IMR-90 (cell line): ENCODE results near the gene BPNT1. TPM values are rescaled to one million over a fixed set of nuclear protein-coding genes. Genes with fewer than 3 reads are reported as not detected.

Experiments
- ATAC-seq: fragments of 200-7000 bp; cut with Tn5 transposase; 2 replicates; pipeline ENCODE4 v1.9.1; 2020; ENCODE audit warnings: low read depth, mild to moderate bottlenecking, moderate library complexity
- BruUV-seq: library from RNA; stranded (reverse); fragments of 400-500 nt; replicated peaks from 2 replicates; lab custom pipeline; 2021; lab: Mats Ljungman, UMichigan
- CTCF ChIA-PET: fragments of 300-600 bp; formaldehyde crosslinking; extraction: SDS; loops from one replicate; lab custom pipeline; 2021; ENCODE audit warnings: antibody characterized with exemption; lab: Yijun Ruan, JAX
- POLR2A ChIA-PET: fragments of 300-600 bp; sonication (Branson Sonifier 250); formaldehyde crosslinking; loops from one replicate; lab custom pipeline; 2022; ENCODE audit warnings: antibody characterized with exemption; ENCODE audit not compliant: unreplicated experiment; lab: Charles Lee
- DNase-seq: peaks from one replicate; pipeline ENCODE4 v3.0.0; 2013
- H2AFZ ChIP-seq: replicated peaks from 2 replicates; pipeline ENCODE3; 2013; ENCODE audit warnings: low read length, mild to moderate bottlenecking; ENCODE audit not compliant: poor library complexity
- H2AK5ac ChIP-seq: 2 replicates; pipeline ENCODE4 v1.6.1; 2013; ENCODE audit warnings: low read depth, low read length, inconsistent platforms
- H2AK9ac ChIP-seq: replicated peaks from 2 replicates; pipeline ENCODE3; 2013; ENCODE audit warnings: mild to moderate bottlenecking, low read depth, low read length, moderate library complexity; ENCODE audit not compliant: poor library complexity
- H2BK120ac ChIP-seq: 2 replicates; pipeline ENCODE4 v1.6.1; 2013; ENCODE audit warnings: low read depth, low read length, inconsistent platforms
- H2BK15ac ChIP-seq: 3 replicates; pipeline ENCODE4 v1.6.1; 2013; ENCODE audit warnings: low read depth, low read length, inconsistent platforms
- H2BK20ac ChIP-seq: 2 replicates; pipeline ENCODE4 v1.6.1; 2013; ENCODE audit warnings: low read depth, mild to moderate bottlenecking, inconsistent platforms, low read length, moderate library complexity
- H2BK5ac ChIP-seq: 2 replicates; pipeline ENCODE4 v1.6.1; 2013; ENCODE audit warnings: mild to moderate bottlenecking, low read depth, low read length, inconsistent platforms; ENCODE audit not compliant: poor library complexity, severe bottlenecking
- H3K14ac ChIP-seq: replicated peaks from 2 replicates; pipeline ENCODE4 v1.6.1; 2013; ENCODE audit warnings: low read depth, low read length, inconsistent platforms
- H3K18ac ChIP-seq: 2 replicates; pipeline ENCODE4 v1.6.1; 2013; ENCODE audit warnings: low read depth, low read length, control low read depth
- H3K23ac ChIP-seq: 2 replicates; pipeline ENCODE4 v1.6.1; 2013; ENCODE audit warnings: low read depth, low read length, inconsistent platforms
- H3K27ac ChIP-seq: 2 replicates; pipeline ENCODE4 v1.5.1; 2013; ENCODE audit warnings: mild to moderate bottlenecking, control low read depth, low read length; ENCODE audit not compliant: insufficient read depth
- H3K27me3 ChIP-seq: 2 replicates; pipeline ENCODE4 v1.6.1; 2013; ENCODE audit warnings: low read length; ENCODE audit not compliant: control insufficient read depth, insufficient read depth
- H3K36me3 ChIP-seq: 2 replicates; pipeline ENCODE4 v1.6.1; 2013; ENCODE audit warnings: low read length, mixed read lengths; ENCODE audit not compliant: control insufficient read depth, insufficient read depth
- H3K4ac ChIP-seq: 2 replicates; pipeline ENCODE4 v1.6.1; 2013; ENCODE audit warnings: low read depth, low read length, inconsistent platforms
- H3K4me1 ChIP-seq: 2 replicates; pipeline ENCODE4 v1.6.1; 2013; ENCODE audit warnings: low read length, mixed read lengths; ENCODE audit not compliant: control insufficient read depth, insufficient read depth
- H3K4me2 ChIP-seq: 2 replicates; pipeline ENCODE4 v1.6.1; 2013; ENCODE audit warnings: low read depth, mild to moderate bottlenecking, control low read depth, low read length, moderate library complexity
- H3K4me3 ChIP-seq: 2 replicates; pipeline ENCODE4 v1.5.1; 2013; ENCODE audit warnings: low read depth, mild to moderate bottlenecking, control low read depth, low read length, moderate library complexity; ENCODE audit not compliant: insufficient read depth
- H3K56ac ChIP-seq: 2 replicates; pipeline ENCODE4 v1.6.1; 2013; ENCODE audit warnings: low read length, inconsistent platforms; ENCODE audit not compliant: insufficient read depth; ENCODE audit errors: extremely low read depth
- H3K79me1 ChIP-seq, 2 experiments: 2 replicates each; pipeline ENCODE4 v1.6.1; 2013; ENCODE audit warnings: low read length in 2 of 2, inconsistent platforms in 1 of 2, low read depth in 1 of 2
- H3K9ac ChIP-seq: 2 replicates; pipeline ENCODE4 v1.6.1; 2013; ENCODE audit warnings: low read depth, low read length, control low read depth
- H3K9me1 ChIP-seq: 2 replicates; pipeline ENCODE4 v1.6.1; 2013; ENCODE audit warnings: low read length, inconsistent platforms; ENCODE audit not compliant: insufficient read depth
- H3K9me3 ChIP-seq: 2 replicates; pipeline ENCODE4 v1.6.1; 2013; ENCODE audit warnings: low read length; ENCODE audit not compliant: control insufficient read depth, insufficient read depth
- H4K20me1 ChIP-seq: 2 replicates; pipeline ENCODE4 v1.6.1; 2013; ENCODE audit warnings: low read length, inconsistent platforms; ENCODE audit not compliant: insufficient read depth
- H4K5ac ChIP-seq: 2 replicates; pipeline ENCODE4 v1.6.1; 2013; ENCODE audit warnings: mild to moderate bottlenecking, low read depth, low read length, control low read depth
- H4K8ac ChIP-seq, 2 experiments: 2 replicates each; pipeline ENCODE4 v1.6.1; 2013; ENCODE audit warnings: low read depth in 2 of 2, low read length in 2 of 2, control low read depth in 1 of 2, inconsistent platforms in 1 of 2
- H4K91ac ChIP-seq: 2 replicates; pipeline ENCODE4 v1.6.1; 2013; ENCODE audit warnings: low read depth, low read length, inconsistent platforms; ENCODE audit not compliant: insufficient read depth
- FOS ChIP-seq: fragments of 150-350 bp; IDR thresholded peaks from 2 replicates; pipeline ENCODE4 v1.6.1; 2016; ENCODE audit warnings: low read depth, low read length
- dilution Hi-C: fragments of 300-500 bp; cut with HindIII; formaldehyde crosslinking; loops from one replicate; pipeline ENCODE4 v1.14.3; 2018; ENCODE audit warnings: low sequenced_read_pairs; ENCODE audit not compliant: unreplicated experiment
- in situ Hi-C: fragments of 300-500 bp; cut with MboI; formaldehyde crosslinking; loops from 3 replicates; pipeline ENCODE4 v1.14.3; 2019; ENCODE audit warnings: low sequenced_read_pairs, inconsistent platforms, mixed read lengths
- intact Hi-C: fragments of 100-400 bp; cut with micrococcal nuclease; formaldehyde crosslinking; loops from 2 replicates; pipeline ENCODE4 v1.10.0; 2022
- polyA plus RNA-seq, 3 experiments: library from polyadenylated mRNA; depleted of rRNA; stranded (reverse); fragments of >200 nt; gene quantifications; 2 replicates each; pipeline ENCODE4 v1.2.3, GENCODE V29; 2012; ENCODE audit warnings: low replicate concordance in 1 of 3
- total RNA-seq: library from RNA; depleted of rRNA; stranded (reverse); fragments of >200 nt; gene quantifications from 2 replicates; pipeline ENCODE4 v1.2.3, GENCODE V29; 2012

The BPNT1 gene
- total and polyA plus RNA-seq, 2 of the 4 experiments (the other 2 are of a cell fraction), result 31.7 to 38.2 TPM

DNA sequence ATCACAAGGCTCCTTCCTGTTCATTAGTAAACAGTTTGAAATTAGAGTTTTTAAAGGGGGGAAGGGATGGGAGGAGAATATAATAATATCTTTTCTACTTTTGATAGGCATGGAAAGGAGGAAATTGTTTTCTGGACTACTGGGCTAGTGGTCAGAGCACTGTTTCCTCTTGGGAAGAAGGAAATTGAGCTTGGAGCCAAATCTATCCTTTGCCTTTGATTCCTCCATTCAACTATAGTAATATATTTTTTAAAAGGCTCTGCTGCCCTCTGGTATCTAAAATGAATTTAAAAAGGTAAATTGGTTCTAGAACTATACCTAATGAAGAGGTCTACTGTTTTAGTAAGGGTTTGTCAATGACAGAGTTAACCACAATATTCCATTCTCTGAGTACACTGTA lies 10.2 kb upstream of the BPNT1 start:
- Histone ChIP-seq H4K8ac (no peak overlapping the region), H4K20me1 (no peaks in the 10 kb centered on the region), H2AK9ac (no peak overlapping the region), H3K9me3 (no peaks in the 10 kb centered on the region), H3K4me1 (peaks cover 3% of the 10 kb centered on the region), H3K27ac (no peak overlapping the region), H3K18ac (no peak overlapping the region), H4K91ac (no peak overlapping the region), H3K79me1 (peaks cover 3 to 10% of the 10 kb centered on the region in 2 experiments), H2BK5ac (no peak overlapping the region), H3K14ac (no peak overlapping the region), H3K27me3 (no peaks in the 10 kb centered on the region), H3K9me1 (peaks cover 3% of the 10 kb centered on the region), H3K36me3 (peaks cover 17% of the 10 kb centered on the region), H3K4ac (no peak overlapping the region), H3K4me2 (no peak overlapping the region), H2BK120ac (no peak overlapping the region), H2BK15ac (no peak overlapping the region), H3K9ac (no peak overlapping the region), H3K23ac (no peak overlapping the region), H3K4me3 (no peak overlapping the region), H2AK5ac (no peak overlapping the region), H2BK20ac (no peak overlapping the region), H2AFZ (no peak overlapping the region), H3K56ac (no peak overlapping the region), H4K5ac (no peak overlapping the region)
- POLR2A ChIA-PET, result no interaction called here
- TF ChIP-seq FOS, result no peak
- no TSS peak for BruUV-seq
- CTCF ChIA-PET, result interaction anchor here (0.9 kb wide), 1 partner anchor 109 kb away, joined by 4 read pairs; no protein-coding TSS in a partner anchor
- intact Hi-C loops, result no loop called here
- dilution Hi-C loops, result no loop called here
- DNase-seq (no peak), ATAC-seq (no peak)
- in situ Hi-C loops, result no loop called here
